NCI-H146 treated with DMSO at 0.1 percent for 48 hours (cell line): ENCODE data around the gene TNC.
A peak's percentile ranks its signal among the peaks of the same experiment; 100 is the strongest.

Experiments used
- DNase-seq: peaks from one replicate; lab custom pipeline; 2025; ENCODE audit not compliant: unreplicated experiment; lab: John Stamatoyannopoulos, UW

The TNC gene

GRCh38 chr9:115015018-115015635 is 102.8 kb downstream of the TNC start:
- no peak for DNase-seq

GRCh38 chr9:115014438-115014837 is 103.5 kb downstream of the TNC start:
- DNase-seq, result no peak

GRCh38 chr9:115013998-115014397 is 104.0 kb downstream of the TNC start:
- peak; percentile 11 for DNase-seq

GRCh38 chr9:115012486-115012885 is 105.5 kb downstream of the TNC start:
- no peak for DNase-seq

- DNase-seq, result no peak
Observed at GRCh38 chr9:115010874-115011273, 107.1 kb downstream of the TNC start.

- DNase-seq, result no peak
Observed at GRCh38 chr9:115008536-115009270, 109.3 kb downstream of the TNC start.

- no peak for DNase-seq
Observed at GRCh38 chr9:115006660-115007059, 111.3 kb downstream of the TNC start.

GRCh38 chr9:115005322-115005721 is 112.6 kb downstream of the TNC start:
- DNase-seq, result no peak

GRCh38 chr9:115004545-115004944 is 113.4 kb downstream of the TNC start:
- no peak for DNase-seq

GRCh38 chr9:115002371-115003120 is 115.4 kb downstream of the TNC start:
- DNase-seq, result no peak

GRCh38 chr9:115000217-115000639 is 117.7 kb downstream of the TNC start:
- no peak for DNase-seq

GRCh38 chr9:114998326-114998725 is 119.6 kb downstream of the TNC start:
- no peak for DNase-seq

GRCh38 chr9:114995681-114996221 is 122.2 kb downstream of the TNC start:
- no peak for DNase-seq

- DNase-seq, result no peak
Observed at GRCh38 chr9:114994768-114995167, 123.2 kb downstream of the TNC start.

GRCh38 chr9:114991861-114992260 is 126.1 kb downstream of the TNC start:
- no peak for DNase-seq

- DNase-seq, result no peak
Observed at GRCh38 chr9:114990901-114991300, 127.1 kb downstream of the TNC start.

GRCh38 chr9:114989600-114990410 is 128.2 kb downstream of the TNC start:
- no peak for DNase-seq

- no peak for DNase-seq
Observed at GRCh38 chr9:114988962-114989599, 128.9 kb downstream of the TNC start.

- no peak for DNase-seq
Observed at GRCh38 chr9:114987116-114987515, 130.8 kb downstream of the TNC start.

GRCh38 chr9:114985959-114986501 is 131.9 kb downstream of the TNC start:
- no peak for DNase-seq
